Osteoblast (primary cell): ENCODE measurements around the gene CADM4. TPM values are rescaled to one million over a fixed set of nuclear protein-coding genes. Genes with fewer than 3 reads are reported as not detected.

Source experiments
- DNase-seq: peaks from one replicate; pipeline ENCODE4 v3.0.0; 2011; ENCODE audit warnings: low spot score, mixed read lengths; ENCODE audit not compliant: insufficient read length; ENCODE audit errors: missing footprints
- H2AFZ ChIP-seq: 2 replicates; pipeline ENCODE4 v1.6.0; 2011; ENCODE audit warnings: mild to moderate bottlenecking, low read length
- H3K27ac ChIP-seq: 2 replicates; pipeline ENCODE4 v1.5.1; 2011; ENCODE audit warnings: mild to moderate bottlenecking, low read depth, low read length, moderate library complexity
- H3K27me3 ChIP-seq: 2 replicates; pipeline ENCODE4 v1.6.0; 2012; ENCODE audit warnings: mild to moderate bottlenecking, control low read depth, inconsistent platforms, low read length, moderate library complexity; ENCODE audit not compliant: insufficient read depth
- H3K36me3 ChIP-seq: 2 replicates; pipeline ENCODE4 v1.5.1; 2011; ENCODE audit warnings: mild to moderate bottlenecking, low read length, control low read depth, moderate library complexity; ENCODE audit not compliant: insufficient read depth
- H3K4me1 ChIP-seq: 2 replicates; pipeline ENCODE4 v1.5.1; 2011; ENCODE audit warnings: mild to moderate bottlenecking, low read length, control low read depth, moderate library complexity; ENCODE audit not compliant: insufficient read depth
- H3K4me2 ChIP-seq: 2 replicates; pipeline ENCODE4 v1.6.0; 2011; ENCODE audit warnings: mild to moderate bottlenecking, low read length; ENCODE audit not compliant: insufficient read depth
- H3K4me3 ChIP-seq: fragments of 200-600 bp; sonication (generic); 3 replicates; pipeline ENCODE4 v1.5.1; 2012; ENCODE audit warnings: mild to moderate bottlenecking, low read length, inconsistent platforms; ENCODE audit not compliant: insufficient read depth
- H3K79me2 ChIP-seq: 2 replicates; pipeline ENCODE4 v1.6.0; 2012; ENCODE audit warnings: mild to moderate bottlenecking, low read length, control low read depth, inconsistent platforms; ENCODE audit not compliant: insufficient read depth
- H3K9me3 ChIP-seq: 2 replicates; pipeline ENCODE4 v1.5.1; 2011; ENCODE audit warnings: low read depth, low read length, control low read depth
- H4K20me1 ChIP-seq: 2 replicates; pipeline ENCODE4 v1.6.0; 2012; ENCODE audit warnings: mild to moderate bottlenecking, low read length, control low read depth; ENCODE audit not compliant: insufficient read depth
- total RNA-seq: library from RNA; depleted of rRNA; stranded (reverse); fragments of >200 nt; gene quantifications from 2 replicates; pipeline ENCODE4 v1.2.3, GENCODE V29; 2012
- TF ChIP-seq, protein P1 (sequence below): IDR thresholded peaks from 2 replicates; pipeline ENCODE4 v1.5.1; 2011; ENCODE audit warnings: mild to moderate bottlenecking, low read depth, low read length, moderate library complexity; ENCODE audit errors: extremely low read depth

CADM4 gene
- total RNA-seq, 1 donor, result 1.4 TPM

DNA sequence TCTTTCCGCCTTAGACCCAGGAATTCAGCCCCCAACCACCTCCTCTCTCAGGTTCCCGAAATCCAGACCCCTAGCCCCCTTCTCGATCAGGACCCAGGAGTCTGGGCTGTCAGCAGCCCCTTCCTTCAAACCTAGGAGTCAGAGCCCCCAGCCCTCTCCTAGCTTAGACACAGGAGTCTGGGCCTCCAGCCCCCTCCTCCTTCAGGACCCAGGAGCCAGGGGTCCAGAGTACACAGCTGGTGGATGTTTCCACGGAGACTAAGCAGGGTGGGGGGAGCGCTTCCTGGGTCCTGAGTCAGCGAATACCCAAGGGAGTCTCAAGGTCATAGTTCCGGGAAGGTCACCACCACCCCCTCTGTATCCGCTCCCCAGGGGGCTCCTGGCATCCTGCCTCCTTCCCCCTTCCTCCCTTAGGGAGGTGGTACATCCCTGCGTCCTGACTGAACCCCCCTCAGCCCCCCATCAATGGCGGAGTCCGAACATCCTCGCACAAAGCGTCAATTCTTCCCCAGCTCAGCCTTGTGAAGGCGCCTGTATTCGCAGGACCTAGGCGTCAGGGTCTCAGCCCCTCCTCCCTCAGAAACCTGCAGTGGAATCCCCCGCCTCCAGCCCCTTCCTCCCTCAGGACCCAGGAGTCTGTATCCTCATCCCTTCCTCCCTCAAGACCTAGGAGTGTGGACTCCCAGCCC, 4.6 kb downstream of the CADM4 start:
- Histone ChIP-seq H3K79me2 (no peaks in the 10 kb centered on the region), H3K4me1 (peaks cover 24% of the 10 kb centered on the region), H4K20me1 (no peaks in the 10 kb centered on the region), H3K27ac (no peak overlapping the region), H3K9me3 (no peaks in the 10 kb centered on the region), H3K4me3 (peak overlapping the region; percentile 40), H3K27me3 (peaks cover 23% of the 10 kb centered on the region), H3K4me2 (peak overlapping the region; percentile 49), H2AFZ (peak overlapping the region; percentile 83), H3K36me3 (no peaks in the 10 kb centered on the region)
- DNase-seq, result no peak
- TF ChIP-seq, protein P1, sequence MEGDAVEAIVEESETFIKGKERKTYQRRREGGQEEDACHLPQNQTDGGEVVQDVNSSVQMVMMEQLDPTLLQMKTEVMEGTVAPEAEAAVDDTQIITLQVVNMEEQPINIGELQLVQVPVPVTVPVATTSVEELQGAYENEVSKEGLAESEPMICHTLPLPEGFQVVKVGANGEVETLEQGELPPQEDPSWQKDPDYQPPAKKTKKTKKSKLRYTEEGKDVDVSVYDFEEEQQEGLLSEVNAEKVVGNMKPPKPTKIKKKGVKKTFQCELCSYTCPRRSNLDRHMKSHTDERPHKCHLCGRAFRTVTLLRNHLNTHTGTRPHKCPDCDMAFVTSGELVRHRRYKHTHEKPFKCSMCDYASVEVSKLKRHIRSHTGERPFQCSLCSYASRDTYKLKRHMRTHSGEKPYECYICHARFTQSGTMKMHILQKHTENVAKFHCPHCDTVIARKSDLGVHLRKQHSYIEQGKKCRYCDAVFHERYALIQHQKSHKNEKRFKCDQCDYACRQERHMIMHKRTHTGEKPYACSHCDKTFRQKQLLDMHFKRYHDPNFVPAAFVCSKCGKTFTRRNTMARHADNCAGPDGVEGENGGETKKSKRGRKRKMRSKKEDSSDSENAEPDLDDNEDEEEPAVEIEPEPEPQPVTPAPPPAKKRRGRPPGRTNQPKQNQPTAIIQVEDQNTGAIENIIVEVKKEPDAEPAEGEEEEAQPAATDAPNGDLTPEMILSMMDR, result no peak

DNA sequence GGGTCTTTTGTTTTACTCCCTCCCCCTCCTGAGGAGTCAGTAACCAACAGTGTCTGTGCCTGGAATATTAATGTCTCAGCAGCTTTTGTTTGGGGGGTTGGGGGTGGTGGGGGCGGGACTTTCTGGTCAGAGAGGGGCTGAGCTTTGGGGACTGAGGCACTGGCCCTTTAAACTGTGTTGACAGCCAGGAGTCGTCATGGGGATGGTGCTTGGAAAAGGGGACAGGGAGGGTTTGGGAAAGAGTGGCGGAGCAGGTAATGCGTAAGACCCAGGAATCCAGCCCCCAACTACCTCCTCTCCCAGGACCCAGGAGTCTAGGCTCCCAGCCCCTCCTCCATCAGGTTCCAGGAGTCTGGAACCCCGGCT, 5.2 kb downstream of the CADM4 start:
- peaks cover 20% of the 10 kb centered on the region for H3K27me3 ChIP-seq
- TF ChIP-seq, protein P1, result no peak
- H3K4me1 ChIP-seq, result peaks cover 24% of the 10 kb centered on the region
- peak overlapping the region; percentile 40 for H3K4me3 ChIP-seq
- peak overlapping the region; percentile 49 for H2AFZ ChIP-seq
- H4K20me1 ChIP-seq, result no peaks in the 10 kb centered on the region
- H3K27ac ChIP-seq, result no peak overlapping the region
- no peaks in the 10 kb centered on the region for H3K79me2 ChIP-seq
- H3K4me2 ChIP-seq, result peak overlapping the region; percentile 49
- no peaks in the 10 kb centered on the region for H3K36me3 ChIP-seq
- DNase-seq, result no peak
- H3K9me3 ChIP-seq, result no peaks in the 10 kb centered on the region

DNA sequence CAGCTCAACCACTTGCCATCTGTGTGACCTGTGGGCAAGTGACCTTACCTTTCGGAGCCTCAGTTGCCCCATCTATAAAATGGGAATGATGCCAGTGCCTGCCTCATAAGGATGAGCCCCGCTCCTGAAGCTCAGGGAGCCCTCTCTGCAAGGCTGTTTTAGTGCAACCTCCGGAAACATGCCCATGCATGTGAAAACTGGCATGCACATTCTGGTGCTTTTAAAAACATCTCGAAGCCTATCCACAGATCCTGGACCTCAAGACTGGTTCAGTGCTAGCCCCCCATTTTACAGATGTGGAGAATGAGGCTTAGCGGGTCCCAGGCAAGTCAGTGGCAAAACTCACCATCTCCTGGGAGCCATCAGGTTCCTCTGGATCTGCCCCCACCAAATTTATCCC, 5.6 kb downstream of the CADM4 start:
- H3K36me3 ChIP-seq, result no peaks in the 10 kb centered on the region
- no peaks in the 10 kb centered on the region for H3K9me3 ChIP-seq
- peak overlapping the region; percentile 37 for H2AFZ ChIP-seq
- H3K27ac ChIP-seq, result no peak overlapping the region
- H4K20me1 ChIP-seq, result no peaks in the 10 kb centered on the region
- TF ChIP-seq, protein P1, result no peak
- H3K4me2 ChIP-seq, result peak overlapping the region; percentile 13
- H3K79me2 ChIP-seq, result no peaks in the 10 kb centered on the region
- H3K4me1 ChIP-seq, result peaks cover 24% of the 10 kb centered on the region
- no peak for DNase-seq
- H3K4me3 ChIP-seq, result no peak overlapping the region
- H3K27me3 ChIP-seq, result peaks cover 18% of the 10 kb centered on the region

DNA sequence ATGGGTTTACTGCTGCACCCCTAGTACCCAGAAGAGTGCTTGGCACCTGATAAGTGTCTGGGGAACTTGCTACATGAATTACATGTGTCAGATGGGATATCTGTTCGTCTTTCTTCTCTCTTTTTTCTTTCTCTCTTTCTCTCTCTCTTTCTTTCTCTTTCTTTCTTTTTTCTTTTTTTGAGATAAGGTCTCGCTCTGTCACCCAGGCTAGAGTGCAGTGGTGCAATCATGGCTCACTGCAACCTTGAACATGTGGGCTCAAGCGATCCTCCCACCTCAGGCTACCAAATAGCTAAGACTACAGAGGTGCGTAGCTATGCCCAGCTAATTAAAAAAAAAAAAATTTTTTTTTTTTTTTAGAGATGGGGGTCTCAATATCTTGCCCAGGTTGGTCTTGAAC, 6.1 kb downstream of the CADM4 start:
- Histone ChIP-seq H3K27ac (no peak overlapping the region), H3K79me2 (no peaks in the 10 kb centered on the region), H2AFZ (no peak overlapping the region), H3K4me3 (no peak overlapping the region), H3K4me2 (no peak overlapping the region), H3K4me1 (peaks cover 24% of the 10 kb centered on the region), H3K36me3 (no peaks in the 10 kb centered on the region), H4K20me1 (no peaks in the 10 kb centered on the region), H3K9me3 (no peaks in the 10 kb centered on the region), H3K27me3 (peaks cover 13% of the 10 kb centered on the region)
- DNase-seq, result no peak
- TF ChIP-seq, protein P1, result no peak
